Activated CD4-positive, alpha-beta T cell treated with anti-CD3 and anti-CD28 coated beads, Interleukin-2, amount 10 ng/mL, durations not matched to agents 7 days and 5 days (primary cell): ENCODE results near the gene RABGGTB. TPM values are rescaled to one million over a fixed set of nuclear protein-coding genes. Genes with fewer than 3 reads are reported as not detected.
"Not testable (repeated sequence)": the region's sequence is repeated elsewhere in the genome, so short reads cannot be mapped to it uniquely, and the experiment has no call there.

Experiments
- CTCF ChIA-PET: fragments of 350-600 bp; sonication (Branson Sonifier 250); formaldehyde crosslinking; loops from one replicate; lab custom pipeline; 2021; ENCODE audit warnings: antibody characterized with exemption; lab: Charles Lee
- POLR2A ChIA-PET: fragments of 350-600 bp; sonication (Branson Sonifier 250); formaldehyde crosslinking; loops from one replicate; lab custom pipeline; 2021; ENCODE audit warnings: antibody characterized with exemption; lab: Charles Lee
- DNase-seq: peaks from one replicate; pipeline ENCODE4 v3.0.0-alpha.2; 2020
- H3K27ac Mint-ChIP-seq: one replicate; pipeline ENCODE4 v1.8.0; 2021; ENCODE audit warnings: mild to moderate bottlenecking, moderate library complexity, mixed read lengths
- H3K27me3 Mint-ChIP-seq: one replicate; pipeline ENCODE4 v1.8.0; 2021; ENCODE audit warnings: mixed read lengths
- H3K36me3 Mint-ChIP-seq: one replicate; pipeline ENCODE4 v1.8.0; 2021; ENCODE audit warnings: low read depth, mixed read lengths
- H3K4me1 Mint-ChIP-seq: one replicate; pipeline ENCODE4 v1.8.0; 2021; ENCODE audit warnings: mixed read lengths
- H3K4me3 Mint-ChIP-seq: one replicate; pipeline ENCODE4 v1.8.0; 2021; ENCODE audit warnings: mild to moderate bottlenecking, moderate library complexity, mixed read lengths
- H3K9me3 Mint-ChIP-seq: one replicate; pipeline ENCODE4 v1.8.0; 2021; ENCODE audit warnings: mixed read lengths
- total RNA-seq, 2 experiments: library from RNA; stranded (reverse); gene quantifications; one replicate each; pipeline ENCODE4 v1.2.3, GENCODE V29; 2021

The RABGGTB gene
- total RNA-seq, 2 experiments from 2014 or later, result 76.8 to 81.2 TPM

DNA sequence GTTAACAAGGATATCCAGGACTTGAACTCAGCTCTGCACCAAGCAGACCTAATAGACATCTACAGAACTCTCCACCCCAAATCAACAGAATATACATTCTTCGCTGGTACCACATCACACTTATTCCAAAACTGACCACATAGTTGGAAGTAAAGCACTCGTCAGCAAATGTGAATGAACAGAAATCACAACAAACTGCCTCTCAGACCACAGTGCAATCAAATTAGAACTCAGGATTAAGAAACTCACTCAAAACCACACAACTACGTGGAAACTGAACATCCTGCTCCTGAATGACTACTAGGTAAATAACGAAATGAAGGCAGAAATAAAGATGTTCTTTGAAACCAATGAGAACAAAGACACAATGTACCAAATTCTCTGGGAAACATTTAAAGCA, 5.9 kb upstream of the RABGGTB start:
- H3K27me3 Mint-ChIP-seq, result peaks cover 23% of the 10 kb centered on the region
- H3K27ac Mint-ChIP-seq, CTCF ChIA-PET, H3K4me1 Mint-ChIP-seq, DNase-seq, POLR2A ChIA-PET, H3K9me3 Mint-ChIP-seq, H3K36me3 Mint-ChIP-seq, H3K4me3 Mint-ChIP-seq: not testable (repeated sequence)

DNA sequence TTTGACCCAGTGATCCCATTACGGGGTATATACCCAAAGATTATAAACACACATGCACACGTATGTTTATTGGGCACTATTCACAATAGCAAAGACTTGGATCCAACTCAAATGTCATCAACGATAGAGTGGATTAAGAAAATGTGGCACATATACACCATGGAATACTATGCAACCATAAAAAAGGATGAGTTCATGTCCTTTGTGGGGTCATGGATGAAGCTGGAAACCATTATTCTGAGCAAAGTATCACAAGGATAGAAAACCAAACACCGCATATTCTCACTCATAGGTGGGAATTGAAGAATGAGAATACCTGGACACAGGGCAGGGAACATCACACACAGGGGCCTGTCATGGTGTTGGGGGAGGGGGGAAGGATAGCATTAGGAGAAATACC, 2.1 kb upstream of the RABGGTB start:
- DNase-seq, CTCF ChIA-PET, H3K9me3 Mint-ChIP-seq, POLR2A ChIA-PET: not testable (repeated sequence)
- Mint-ChIP-seq H3K27ac (peak overlapping the region; percentile 58), H3K27me3 (peaks cover 18% of the 10 kb centered on the region), H3K4me3 (peak overlapping the region; percentile 38), H3K4me1 (peaks cover 21% of the 10 kb centered on the region), H3K36me3 (peaks cover 23% of the 10 kb centered on the region)

DNA sequence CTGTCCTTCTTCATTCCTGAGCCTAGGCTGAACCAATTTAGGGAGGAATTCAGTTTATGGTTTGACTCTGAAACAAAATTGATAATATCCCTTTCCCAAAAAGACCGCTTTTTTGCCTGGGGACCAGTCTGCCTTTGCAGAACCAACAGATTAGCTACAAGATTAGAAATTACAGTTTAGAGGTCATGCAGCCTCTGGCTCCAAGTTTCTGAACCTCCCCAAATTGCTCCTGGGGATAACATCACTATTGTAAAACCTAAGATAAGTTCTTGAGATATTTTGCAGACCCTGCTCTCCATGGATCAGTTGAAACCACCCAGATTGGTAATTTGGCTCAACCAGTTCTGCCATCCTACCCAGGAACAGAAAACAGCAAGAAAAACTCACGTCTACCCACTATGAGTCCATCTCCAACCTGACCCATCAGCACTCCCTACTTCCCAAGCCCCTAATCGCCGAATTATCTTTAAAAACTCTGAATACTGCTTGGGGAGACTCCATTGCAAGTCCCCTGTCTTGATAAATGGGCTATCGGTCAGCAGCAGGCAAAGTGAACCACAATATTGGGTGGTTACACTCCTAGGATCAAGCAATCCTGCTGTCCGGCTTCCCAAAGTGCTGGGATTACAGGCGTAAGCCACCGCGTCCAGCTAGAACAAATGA, 605 bp upstream of the RABGGTB start:
- ChIA-PET POLR2A (no interaction called here), CTCF (interaction anchor here (0.5 to 1.5 kb wide), 3 partner anchors 9 to 93 kb away, joined by 3 to 5 read pairs (median 3); no protein-coding TSS in a partner anchor)
- no peak for DNase-seq
- peak overlapping the region; percentile 94 for H3K4me3 Mint-ChIP-seq
- H3K9me3 Mint-ChIP-seq, result no peaks in the 10 kb centered on the region
- H3K36me3 Mint-ChIP-seq, result peaks cover 37% of the 10 kb centered on the region
- peaks cover 9% of the 10 kb centered on the region for H3K27me3 Mint-ChIP-seq
- peaks cover 36% of the 10 kb centered on the region for H3K4me1 Mint-ChIP-seq
- H3K27ac Mint-ChIP-seq, result peak overlapping the region; percentile 98

DNA sequence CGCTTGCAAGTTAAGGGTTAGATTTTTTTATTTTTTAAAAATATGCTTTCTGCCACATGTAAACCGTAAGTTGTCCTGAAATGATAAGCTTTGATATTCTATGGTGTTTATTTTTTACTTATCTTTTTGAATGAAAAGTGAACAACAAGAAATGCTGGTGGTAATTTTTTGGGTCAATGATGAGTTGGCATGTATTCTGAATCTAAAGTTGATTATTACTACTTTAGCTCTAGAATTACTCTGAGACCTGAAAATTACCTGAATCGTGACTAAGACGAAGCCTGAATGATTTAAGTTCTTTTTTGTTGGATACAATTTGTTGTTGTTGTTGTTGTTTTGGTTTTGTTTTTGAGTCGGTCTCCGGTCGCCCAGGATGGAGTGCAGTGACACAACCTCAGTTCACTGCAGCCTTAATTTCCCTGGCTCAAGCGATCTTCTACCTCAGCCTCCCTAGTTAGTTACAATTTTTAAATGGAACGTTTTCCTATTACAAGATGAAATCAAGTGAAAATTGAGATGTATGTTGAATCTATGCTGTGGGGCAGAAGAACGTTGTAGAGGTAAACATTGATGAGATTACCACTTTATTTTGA, 941 bp downstream of the RABGGTB start:
- H3K9me3 Mint-ChIP-seq, result no peaks in the 10 kb centered on the region
- peaks cover 2% of the 10 kb centered on the region for H3K27me3 Mint-ChIP-seq
- peak overlapping the region; percentile 94 for H3K4me3 Mint-ChIP-seq
- no peak for DNase-seq
- H3K36me3 Mint-ChIP-seq, result peaks cover 51% of the 10 kb centered on the region
- H3K27ac Mint-ChIP-seq, result peak overlapping the region; percentile 98
- ChIA-PET POLR2A (no interaction called here), CTCF (no interaction called here)
- peaks cover 49% of the 10 kb centered on the region for H3K4me1 Mint-ChIP-seq

DNA sequence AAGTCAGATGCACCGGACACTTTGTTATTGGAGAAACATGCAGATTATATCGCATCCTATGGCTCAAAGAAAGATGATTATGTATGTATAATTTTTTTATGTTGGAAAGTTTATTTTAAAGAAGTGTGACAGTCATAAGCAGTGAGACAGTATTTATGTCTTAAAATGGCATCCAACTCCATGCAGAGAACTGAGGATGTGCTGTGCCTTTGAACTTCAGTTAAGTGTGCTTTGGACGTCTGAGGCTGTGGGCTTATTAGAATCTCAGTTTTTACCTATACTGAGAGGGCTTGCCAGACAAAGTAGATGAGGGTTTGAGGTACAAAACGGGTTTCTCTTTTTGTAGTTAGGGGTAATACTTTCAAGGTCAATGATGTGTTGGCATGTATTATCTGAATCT, 1.5 kb downstream of the RABGGTB start:
- H3K36me3 Mint-ChIP-seq, result peaks cover 56% of the 10 kb centered on the region
- H3K27ac Mint-ChIP-seq, result peak overlapping the region; percentile 98
- ChIA-PET POLR2A (interaction anchor here (0.5 kb wide), 2 partner anchors 11 to 59 kb away, joined by 5 to 6 read pairs; no protein-coding TSS in a partner anchor), CTCF (no interaction called here)
- peak overlapping the region; percentile 94 for H3K4me3 Mint-ChIP-seq
- peaks cover 2% of the 10 kb centered on the region for H3K27me3 Mint-ChIP-seq
- DNase-seq, result no peak
- no peaks in the 10 kb centered on the region for H3K9me3 Mint-ChIP-seq
- peaks cover 51% of the 10 kb centered on the region for H3K4me1 Mint-ChIP-seq

DNA sequence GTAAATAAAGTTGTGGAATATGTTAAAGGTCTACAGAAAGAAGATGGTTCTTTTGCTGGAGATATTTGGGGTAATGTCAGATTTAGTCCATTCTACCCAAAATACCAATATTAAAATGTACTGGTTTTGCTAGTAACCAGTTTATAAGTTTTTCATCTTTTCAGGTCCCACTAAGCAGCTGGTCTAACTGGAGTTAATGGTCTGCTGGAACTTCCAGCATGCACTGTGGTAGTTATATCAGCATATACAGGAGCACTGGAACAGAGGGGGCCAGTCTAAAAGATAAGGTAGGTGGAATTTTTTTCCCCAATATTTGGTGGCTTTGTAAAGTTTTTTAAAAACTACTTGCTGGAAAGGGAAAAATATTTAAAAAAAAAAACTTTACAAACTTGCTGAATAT, 3.9 kb downstream of the RABGGTB start:
- peaks cover 52% of the 10 kb centered on the region for H3K4me1 Mint-ChIP-seq
- ChIA-PET POLR2A (no interaction called here), CTCF (interaction anchor here (0.6 kb wide), 1 partner anchor 14 kb away, joined by 3 read pairs; no protein-coding TSS in a partner anchor)

DNA sequence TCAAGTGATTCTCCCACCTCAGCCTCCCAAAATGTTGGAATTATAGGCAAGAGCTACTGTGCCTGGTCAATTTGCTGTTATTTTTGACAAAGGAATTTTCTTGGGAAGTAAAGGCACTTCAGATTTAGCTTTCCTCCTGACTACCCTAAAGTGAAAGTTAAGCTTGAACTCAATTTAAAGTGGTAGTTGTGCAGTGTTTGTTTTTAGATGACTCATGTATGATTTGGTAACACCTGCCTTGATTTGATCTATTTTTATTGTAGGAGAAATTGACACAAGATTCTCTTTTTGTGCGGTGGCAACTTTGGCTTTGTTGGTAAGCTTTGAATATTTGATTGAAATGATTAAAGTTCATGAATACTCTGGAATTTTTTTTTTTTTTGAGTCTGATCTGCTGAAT, 5.0 kb downstream of the RABGGTB start:
- no peak for DNase-seq
- POLR2A ChIA-PET, result no interaction called here
- H3K27me3 Mint-ChIP-seq, result no peaks in the 10 kb centered on the region
- CTCF ChIA-PET, result interaction anchor here (0.6 kb wide), 3 partner anchors 13 to 1492 kb away, joined by 3 to 4 read pairs (median 3); no protein-coding TSS in a partner anchor
- peak overlapping the region; percentile 94 for H3K4me3 Mint-ChIP-seq
- no peaks in the 10 kb centered on the region for H3K9me3 Mint-ChIP-seq
- peaks cover 46% of the 10 kb centered on the region for H3K4me1 Mint-ChIP-seq
- peaks cover 82% of the 10 kb centered on the region for H3K36me3 Mint-ChIP-seq
- peak overlapping the region; percentile 62 for H3K27ac Mint-ChIP-seq

More for the DNA sequence above, 3.9 kb downstream of the RABGGTB start:
- H3K36me3 Mint-ChIP-seq, result peaks cover 74% of the 10 kb centered on the region
- H3K4me3 Mint-ChIP-seq, result peak overlapping the region; percentile 94
- H3K9me3 Mint-ChIP-seq, result no peaks in the 10 kb centered on the region
- DNase-seq, result no peak
- no peaks in the 10 kb centered on the region for H3K27me3 Mint-ChIP-seq
- no peak overlapping the region for H3K27ac Mint-ChIP-seq

DNA sequence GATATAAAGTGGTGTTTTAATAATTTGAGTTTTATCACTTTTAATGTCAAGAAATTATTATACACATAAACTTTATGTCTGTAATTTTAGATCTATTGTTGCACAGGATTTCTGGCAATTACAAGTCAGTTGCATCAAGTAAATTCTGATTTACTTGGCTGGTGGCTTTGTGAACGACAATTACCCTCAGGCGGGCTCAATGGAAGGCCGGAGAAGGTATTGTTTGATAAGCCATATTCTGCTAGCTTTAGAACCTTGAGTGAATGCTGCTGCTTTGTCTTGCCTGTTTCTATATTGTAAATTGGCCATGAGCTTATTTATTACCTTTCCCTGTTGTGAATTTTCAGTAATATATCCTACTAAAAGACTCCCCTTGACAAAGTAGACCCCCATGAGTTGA, 6.0 kb downstream of the RABGGTB start:
- no peaks in the 10 kb centered on the region for H3K9me3 Mint-ChIP-seq
- POLR2A ChIA-PET, result no interaction called here

DNA sequence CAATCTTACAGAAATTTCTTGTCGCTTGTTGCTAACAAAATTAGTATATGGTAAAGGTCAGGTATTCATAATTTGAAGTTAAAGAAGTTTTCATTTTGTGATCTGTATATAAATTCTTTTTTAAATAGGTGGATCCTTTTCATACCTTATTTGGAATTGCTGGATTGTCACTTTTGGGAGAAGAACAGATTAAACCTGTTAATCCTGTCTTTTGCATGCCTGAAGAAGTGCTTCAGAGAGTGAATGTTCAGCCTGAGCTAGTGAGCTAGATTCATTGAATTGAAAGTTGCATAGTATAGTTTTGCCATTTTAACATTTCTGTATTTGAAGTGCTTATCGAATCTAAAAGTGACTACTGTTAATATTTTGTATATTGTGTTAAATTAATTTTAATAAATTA, 8.3 kb downstream of the RABGGTB start:
- CTCF ChIA-PET, result no interaction called here
- no peak overlapping the region for H3K4me3 Mint-ChIP-seq
- H3K4me1 Mint-ChIP-seq, result peaks cover 30% of the 10 kb centered on the region
- no peaks in the 10 kb centered on the region for H3K9me3 Mint-ChIP-seq
- POLR2A ChIA-PET, result no interaction called here
- H3K36me3 Mint-ChIP-seq, result peaks cover 78% of the 10 kb centered on the region
- no peak for DNase-seq
- no peak overlapping the region for H3K27ac Mint-ChIP-seq
- no peaks in the 10 kb centered on the region for H3K27me3 Mint-ChIP-seq

More for the DNA sequence above, 6.0 kb downstream of the RABGGTB start:
- no peak for DNase-seq
- peaks cover 83% of the 10 kb centered on the region for H3K36me3 Mint-ChIP-seq
- H3K27ac Mint-ChIP-seq, result no peak overlapping the region
- no peaks in the 10 kb centered on the region for H3K27me3 Mint-ChIP-seq
- CTCF ChIA-PET, result no interaction called here
- no peak overlapping the region for H3K4me3 Mint-ChIP-seq
- H3K4me1 Mint-ChIP-seq, result peaks cover 46% of the 10 kb centered on the region

DNA sequence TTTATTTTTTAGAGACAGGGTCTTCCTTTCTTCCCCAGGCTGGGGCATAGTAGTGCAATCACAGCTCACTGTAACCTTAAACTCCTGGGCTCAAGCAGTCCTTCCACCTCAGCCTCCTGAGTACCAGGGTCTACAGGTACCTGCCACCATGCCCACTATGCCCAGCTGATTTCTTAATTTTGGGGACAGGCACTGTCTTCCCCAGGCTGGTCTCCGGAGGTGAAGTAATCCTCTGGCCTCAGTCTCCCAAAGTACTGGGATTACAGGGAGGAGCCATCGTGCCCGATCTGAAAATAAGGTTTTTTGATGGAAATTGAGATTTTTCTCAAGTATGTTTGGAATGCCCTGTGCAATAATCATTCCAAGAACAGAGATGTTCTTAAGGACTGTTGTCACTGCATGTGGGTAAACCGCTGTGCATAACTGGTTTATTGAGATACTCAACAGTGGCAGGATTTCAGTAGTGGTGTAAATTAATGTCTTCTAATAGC, 9.7 kb downstream of the RABGGTB start:
- Mint-ChIP-seq H3K4me3 (no peak overlapping the region), H3K9me3 (no peaks in the 10 kb centered on the region), H3K27me3 (no peaks in the 10 kb centered on the region), H3K36me3 (peaks cover 66% of the 10 kb centered on the region), H3K4me1 (peaks cover 17% of the 10 kb centered on the region), H3K27ac (no peak overlapping the region)
- ChIA-PET POLR2A (no interaction called here), CTCF (no interaction called here)
- no peak for DNase-seq

DNA sequence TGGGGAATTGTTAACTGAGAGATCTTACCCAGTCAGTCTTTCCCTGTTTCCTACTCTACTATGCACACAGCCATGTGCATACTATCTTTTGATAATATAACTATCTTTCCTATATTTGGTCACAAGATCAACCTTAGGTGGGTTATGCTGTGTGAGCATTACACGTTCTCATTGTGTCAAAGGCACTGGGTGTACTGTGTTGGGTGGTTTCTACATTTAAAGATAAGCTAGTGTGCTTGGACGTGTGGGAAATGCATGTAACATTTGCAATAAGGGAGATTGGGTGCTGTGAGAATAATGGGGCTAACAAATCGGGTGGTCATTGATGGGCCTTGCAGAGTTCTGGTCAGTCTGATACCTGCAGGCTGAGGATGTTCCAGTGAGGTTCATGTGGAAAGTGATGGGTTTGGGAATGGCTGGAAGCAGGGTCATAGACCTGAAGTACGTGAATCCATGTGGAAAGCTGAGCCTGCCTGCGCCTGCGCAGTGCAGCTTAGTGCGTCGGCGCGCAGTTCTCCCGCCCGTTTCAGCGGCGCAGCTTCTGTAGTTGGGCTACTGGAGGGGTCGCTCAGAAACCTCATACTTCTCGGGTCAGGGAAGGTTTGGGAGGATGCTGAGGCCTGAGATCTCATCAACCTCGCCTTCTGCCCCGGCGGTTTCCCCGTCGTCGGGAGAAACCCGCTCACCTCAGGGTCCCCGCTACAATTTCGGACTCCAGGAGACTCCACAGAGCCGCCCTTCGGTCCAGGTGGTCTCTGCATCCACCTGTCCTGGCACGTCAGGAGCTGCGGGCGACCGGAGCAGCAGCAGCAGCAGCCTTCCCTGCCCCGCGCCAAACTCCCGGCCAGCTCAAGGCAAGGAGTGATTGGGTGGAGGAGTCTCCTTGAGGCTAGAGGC, 10.6 kb downstream of the RABGGTB start, which contains the start of gene MSH4:
Gene MSH4, plus strand, starts transcription at position 507 of the 897 bp plus-strand sequence. Its CDS starts 104 bp downstream, at position 611.
- H3K4me3 Mint-ChIP-seq, result no peak within 1 kb of the TSS
- POLR2A ChIA-PET, result no interaction called here
- H3K4me1 Mint-ChIP-seq, result peaks cover 10% of the 10 kb centered on the region
- no peak for DNase-seq
- CTCF ChIA-PET, result interaction anchor here (0.6 kb wide), 1 partner anchor 64 kb away, joined by 4 read pairs; no protein-coding TSS in a partner anchor
- no peak within 1 kb of the TSS for H3K27ac Mint-ChIP-seq
- no peaks in the 10 kb centered on the region for H3K27me3 Mint-ChIP-seq
- H3K9me3 Mint-ChIP-seq, result no peaks in the 10 kb centered on the region
- H3K36me3 Mint-ChIP-seq, result peaks cover 58% of the 10 kb centered on the region

DNA sequence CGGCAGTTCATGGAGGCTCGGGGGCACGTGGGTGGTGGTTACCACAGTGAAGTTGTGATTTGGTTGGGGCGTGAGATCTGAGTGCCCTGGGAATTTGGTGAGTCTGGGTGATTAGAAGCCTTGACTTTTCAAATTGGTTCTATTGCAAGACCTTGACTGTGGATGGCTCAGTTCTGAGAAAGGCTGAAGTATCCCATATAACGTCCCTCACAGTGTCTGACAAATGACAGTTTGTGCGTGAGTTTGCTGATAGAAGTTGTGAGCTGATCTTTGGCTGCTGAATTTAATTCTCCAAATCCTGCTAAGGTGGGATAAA, 11.2 kb downstream of the RABGGTB start:
- POLR2A ChIA-PET, result no interaction called here

More for the DNA sequence above, 11.2 kb downstream of the RABGGTB start:
- DNase-seq, result no peak
- H3K9me3 Mint-ChIP-seq, result no peaks in the 10 kb centered on the region
- CTCF ChIA-PET, result interaction anchor here (0.6 kb wide), 1 partner anchor 65 kb away, joined by 4 read pairs; no protein-coding TSS in a partner anchor
- peaks cover 6% of the 10 kb centered on the region for H3K4me1 Mint-ChIP-seq
- no peak overlapping the region for H3K27ac Mint-ChIP-seq
- no peak overlapping the region for H3K4me3 Mint-ChIP-seq
- peaks cover 53% of the 10 kb centered on the region for H3K36me3 Mint-ChIP-seq
- H3K27me3 Mint-ChIP-seq, result no peaks in the 10 kb centered on the region
